Right forelimb (tissue), 1 donor: ENCODE measurements around the gene RPIA.
"Not testable (repeated sequence)": the region's sequence is repeated elsewhere in the genome, so short reads cannot be mapped to it uniquely, and the experiment has no call there.

ENCODE experiments used
- DNase-seq: peaks from one replicate; pipeline ENCODE4 v3.0.0-alpha.2; 2018

RPIA gene

GRCh38 chr2:88691339-88692183 lies at the start of gene RPIA:
TSS of gene RPIA (plus strand) at chr2:88691673. CDS start at chr2:88691699, 26 bp downstream.
- peak; percentile 98 for DNase-seq

DNA sequence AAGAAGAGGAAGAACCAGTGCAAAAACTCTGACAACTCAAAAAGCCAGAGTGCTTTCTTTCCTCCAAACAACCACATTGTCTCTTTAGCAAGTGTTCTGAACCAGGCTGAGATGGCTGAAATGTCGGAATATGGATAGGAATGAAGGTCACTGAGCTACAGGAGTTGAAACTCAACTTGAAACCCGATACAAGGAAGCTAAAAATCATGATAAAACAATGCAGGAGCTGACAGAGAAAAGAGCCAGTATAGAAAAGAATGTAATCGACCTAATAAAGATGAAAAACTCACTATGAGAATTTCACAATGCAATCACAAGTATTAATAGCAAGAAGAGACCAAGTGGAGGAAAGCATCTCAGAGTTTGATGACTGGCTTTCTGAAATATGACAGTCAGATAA lies 49.2 kb upstream of the RPIA start:
- DNase-seq: no peak

GRCh38 chr2:88645291-88645882 lies 46.1 kb upstream of the RPIA start:
- not testable (repeated sequence) for DNase-seq

DNA sequence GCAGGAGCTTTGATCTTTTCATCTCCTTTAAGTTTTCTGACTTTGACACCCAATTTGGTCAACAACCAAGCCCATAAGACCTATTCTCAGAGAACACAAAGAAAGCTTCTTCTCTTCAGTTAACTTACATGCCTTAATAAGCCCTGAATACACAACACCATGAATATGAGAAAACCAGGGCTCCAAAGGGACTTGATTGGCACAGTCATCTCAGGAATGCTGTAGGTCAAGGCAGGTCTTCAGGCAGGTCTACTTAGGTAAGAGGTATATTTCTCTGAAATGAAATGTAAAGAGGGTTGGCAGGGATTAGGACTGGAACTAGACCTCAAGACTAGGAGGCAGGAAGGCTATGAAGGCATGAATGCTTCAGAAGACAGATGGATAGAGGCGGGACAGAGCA lies 39.8 kb upstream of the RPIA start:
- no peak for DNase-seq

- no peak for DNase-seq
Observed at GRCh38 chr2:88654714-88655113, 36.8 kb upstream of the RPIA start.

- DNase-seq: no peak
Observed at GRCh38 chr2:88656690-88657089, 34.8 kb upstream of the RPIA start.

DNA sequence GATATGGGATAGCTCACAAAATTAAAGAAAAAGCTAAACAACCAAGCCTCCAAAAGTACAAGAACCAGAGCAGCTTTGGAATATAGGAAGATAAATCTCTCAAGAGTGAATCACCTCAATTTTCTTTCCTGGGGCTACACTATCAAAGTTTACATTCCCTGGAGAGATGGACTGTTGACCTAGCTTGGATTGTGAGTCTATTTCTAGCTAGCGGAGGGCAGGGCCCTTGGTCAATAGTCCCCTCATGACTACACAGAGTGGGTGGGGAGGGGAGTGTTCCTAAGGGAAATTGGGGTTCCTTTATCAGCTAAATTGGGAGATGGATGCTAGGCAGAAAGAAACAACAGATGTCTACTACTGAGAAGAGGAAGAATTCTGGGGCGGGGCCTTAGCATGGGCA lies 34.3 kb upstream of the RPIA start:
- no peak for DNase-seq

- no peak for DNase-seq
Observed at GRCh38 chr2:88658326-88658725, 33.1 kb upstream of the RPIA start.

DNA sequence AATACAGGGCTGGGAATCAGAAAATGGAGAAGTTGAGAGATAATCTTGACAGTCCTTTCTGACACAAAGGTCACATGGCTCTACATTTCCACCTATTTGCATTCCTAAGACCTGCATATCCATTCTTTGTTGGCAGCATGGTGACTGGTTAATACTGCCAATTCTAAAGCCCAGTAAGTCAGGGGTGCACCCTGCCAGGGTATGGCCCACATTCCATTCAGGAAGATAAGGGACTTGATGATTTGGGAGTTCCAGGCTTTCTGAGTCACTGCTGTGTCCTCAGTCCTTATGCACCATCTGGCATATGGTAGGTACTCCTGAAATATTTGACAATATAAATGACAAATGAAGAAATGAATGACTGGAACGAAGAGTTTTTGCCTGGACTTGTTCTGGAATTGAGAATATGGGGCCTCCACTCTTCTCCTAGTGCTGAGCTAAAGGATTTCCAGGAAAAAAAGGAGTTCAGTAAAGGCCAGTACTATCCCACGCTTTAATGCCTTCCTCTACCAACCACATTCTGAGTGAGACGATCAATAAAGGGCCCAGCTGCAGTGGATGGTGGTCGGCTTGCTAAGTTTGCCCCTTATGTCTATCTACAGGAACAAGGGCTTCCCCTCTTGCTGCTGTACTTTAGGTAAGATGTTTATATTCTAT lies 32.5 kb upstream of the RPIA start:
- DNase-seq: no peak

GRCh38 chr2:88659538-88659915 lies 31.9 kb upstream of the RPIA start:
- no peak for DNase-seq

DNA sequence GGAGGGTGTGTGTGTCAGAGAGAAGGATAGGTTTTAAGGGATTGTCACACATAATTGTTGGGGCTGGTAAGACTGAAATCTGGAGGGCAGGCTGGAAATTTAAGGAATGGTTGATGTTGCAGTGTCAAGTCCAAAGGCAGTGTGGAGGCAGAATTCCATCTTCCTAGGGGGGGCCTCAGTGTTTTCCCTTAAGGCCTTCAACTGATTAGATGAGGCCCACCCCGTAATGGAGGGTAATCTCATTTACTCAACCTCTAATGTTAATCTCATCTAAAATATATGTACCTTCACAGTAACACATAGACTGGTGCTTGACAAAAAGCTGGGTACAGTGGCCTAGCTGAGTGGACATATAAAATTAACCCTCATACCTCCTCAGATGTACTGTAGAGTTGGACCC lies 30.9 kb upstream of the RPIA start:
- no peak for DNase-seq

- DNase-seq: no peak
Observed at GRCh38 chr2:88666576-88666975, 24.9 kb upstream of the RPIA start.

- no peak for DNase-seq
Observed at GRCh38 chr2:88667219-88667618, 24.3 kb upstream of the RPIA start.

DNA sequence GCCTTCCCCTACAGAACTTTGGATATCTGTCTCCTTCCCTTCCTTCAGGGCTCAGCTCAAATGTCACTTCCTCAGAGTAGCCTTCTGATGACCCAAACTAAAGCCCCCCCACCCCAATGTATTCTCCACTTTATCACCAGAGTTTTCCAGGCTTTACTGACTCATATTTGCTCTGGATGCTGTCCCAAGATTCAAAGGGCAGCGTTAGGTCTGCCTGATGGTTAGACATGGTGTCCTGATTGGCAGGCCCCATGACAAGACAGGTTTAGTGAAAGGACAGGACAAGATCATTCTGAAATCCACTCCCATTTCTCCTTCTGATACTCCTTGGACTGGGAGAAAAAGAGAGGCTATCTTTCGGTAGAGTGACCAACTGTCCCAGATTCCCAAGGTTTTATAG lies 22.6 kb upstream of the RPIA start:
- DNase-seq: no peak

- no peak for DNase-seq
Observed at GRCh38 chr2:88669482-88670214, 21.8 kb upstream of the RPIA start.

DNA sequence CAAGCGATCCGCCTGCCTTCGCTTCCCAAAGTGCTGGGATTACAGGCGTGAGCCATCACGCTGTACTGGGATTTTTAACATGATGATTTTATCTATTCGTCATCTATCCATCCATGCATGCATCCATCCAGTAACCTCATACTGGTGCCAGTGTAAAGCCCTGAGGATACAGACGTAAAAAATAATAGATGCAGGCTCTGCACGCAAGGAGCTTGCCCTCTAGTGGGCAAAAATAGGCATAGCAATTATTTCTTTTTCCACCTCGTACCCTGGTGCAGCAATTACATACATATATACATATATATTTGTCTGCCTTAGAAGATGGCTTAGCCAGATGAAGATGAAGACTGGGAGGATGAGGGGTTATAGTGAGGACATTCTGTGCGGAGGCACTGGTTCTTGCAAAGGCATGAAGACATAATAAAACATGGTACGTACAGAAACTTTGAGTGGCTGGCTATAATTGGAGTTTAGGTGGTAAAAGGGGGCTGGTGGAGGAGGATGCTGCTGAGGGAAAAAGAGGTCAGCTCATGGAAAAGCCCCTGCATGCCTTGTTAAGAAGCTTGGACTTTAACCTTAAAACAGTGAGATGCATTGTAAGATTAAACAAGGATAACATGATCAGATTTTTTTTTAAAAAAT lies 19.6 kb upstream of the RPIA start:
- no peak for DNase-seq

GRCh38 chr2:88673363-88673762 lies 18.1 kb upstream of the RPIA start:
- DNase-seq: no peak

GRCh38 chr2:88680266-88680902 lies 11.1 kb upstream of the RPIA start:
- no peak for DNase-seq

DNA sequence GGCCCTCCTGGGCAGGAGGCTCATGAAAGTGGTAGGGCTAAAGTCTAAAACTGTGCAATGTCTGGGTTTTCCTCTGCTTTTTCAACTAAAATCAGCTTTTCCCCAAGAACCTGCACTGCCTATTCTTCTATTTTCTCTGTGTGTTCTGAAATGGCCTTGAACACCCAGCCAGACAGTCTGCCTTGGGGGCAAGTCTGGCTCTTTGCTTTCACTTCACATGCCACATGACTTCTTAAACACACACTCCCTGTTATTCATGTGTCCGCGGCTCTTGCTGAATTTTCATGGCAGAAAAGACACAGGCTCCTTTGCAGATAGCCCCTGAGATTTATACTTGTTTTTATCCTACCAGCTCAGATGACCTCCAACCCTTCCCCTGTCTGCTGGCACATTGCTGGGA lies 10.6 kb upstream of the RPIA start:
- DNase-seq: no peak

DNA sequence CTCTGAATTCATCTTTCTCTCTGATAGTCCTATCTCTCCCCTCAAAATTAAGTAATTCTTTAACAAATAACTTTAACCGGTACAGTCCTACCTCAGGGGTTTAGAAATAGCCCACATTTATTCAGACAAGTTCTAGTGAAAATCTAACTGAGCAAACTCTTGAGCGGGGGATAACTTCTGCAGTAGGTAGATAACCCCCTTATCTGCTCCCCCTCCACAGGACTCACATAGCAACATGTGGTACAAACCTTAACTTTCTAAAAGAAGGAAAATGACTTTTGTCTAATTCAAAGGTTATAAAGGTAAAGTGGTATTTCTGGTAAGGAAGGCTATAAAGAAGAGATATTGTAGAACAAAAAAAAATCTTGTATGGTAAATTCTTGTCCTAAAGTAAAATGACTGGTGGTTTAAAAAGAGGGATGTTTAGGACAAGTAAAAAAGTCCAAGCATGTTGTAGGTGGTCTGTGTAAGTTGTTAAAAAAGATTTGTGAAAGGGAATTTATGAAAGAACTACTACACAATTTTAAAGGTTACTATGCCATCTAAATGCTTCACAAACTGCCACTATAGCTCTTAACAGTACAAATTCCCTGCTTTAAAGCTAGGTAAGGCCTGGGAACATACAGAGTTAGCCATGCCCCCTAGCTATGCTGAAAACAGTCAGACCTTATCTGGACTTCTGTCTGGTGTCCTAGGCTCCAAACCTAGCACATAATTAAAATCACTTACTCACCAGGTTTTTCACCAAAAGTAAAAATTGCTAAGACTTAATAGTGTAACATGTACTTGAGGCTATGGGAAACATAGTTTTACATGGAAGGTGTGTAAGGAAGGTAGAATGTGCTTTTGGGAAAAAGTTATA lies 8.1 kb upstream of the RPIA start:
- no peak for DNase-seq

DNA sequence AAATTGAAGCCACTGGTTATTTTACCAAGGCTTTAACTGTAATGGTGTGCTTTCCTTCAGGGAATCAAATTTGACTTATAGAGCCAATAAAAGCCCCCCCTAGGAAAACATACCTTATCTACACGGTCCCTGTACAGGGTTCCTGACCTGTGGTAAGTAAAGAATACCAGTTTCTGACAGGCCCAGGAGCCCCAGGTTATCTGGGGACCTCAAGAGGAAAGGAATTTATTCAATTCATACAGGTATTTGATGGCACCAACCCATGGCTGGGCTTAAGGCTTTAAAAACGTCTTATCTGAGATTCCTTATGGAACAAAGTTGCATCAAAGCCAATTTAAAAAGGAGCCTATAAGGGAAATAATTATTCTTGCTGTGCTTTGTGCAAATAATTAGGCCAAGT lies 7.0 kb upstream of the RPIA start:
- DNase-seq: no peak
